ENCODE measurements around the gene CDH1.

CDH1 gene

GRCh38 chr16:68875871-68876270 is 138.8 kb downstream of the CDH1 start:
- no peak overlapping the region for H3K4me3 ChIP-seq (ENCODE audit: low read length)
- H3K36me3 ChIP-seq (ENCODE audit: insufficient read depth, low read depth, low read length): peaks cover 26% of the 10 kb centered on the region; the same call in 1 of the 2 replicates
- no peak overlapping the region for H3K27ac ChIP-seq (ENCODE audit: low read length)
- H3K9ac ChIP-seq (ENCODE audit: low read depth, low read length): no peak overlapping the region
- H3K4me1 ChIP-seq (ENCODE audit: insufficient read depth, low read length): no peaks in the 10 kb centered on the region
- H3K27me3 ChIP-seq (ENCODE audit: insufficient read depth, low read length): no peaks in the 10 kb centered on the region
- no peaks in the 10 kb centered on the region for H3K9me3 ChIP-seq (ENCODE audit: insufficient read depth, low read depth, low read length)

DNA sequence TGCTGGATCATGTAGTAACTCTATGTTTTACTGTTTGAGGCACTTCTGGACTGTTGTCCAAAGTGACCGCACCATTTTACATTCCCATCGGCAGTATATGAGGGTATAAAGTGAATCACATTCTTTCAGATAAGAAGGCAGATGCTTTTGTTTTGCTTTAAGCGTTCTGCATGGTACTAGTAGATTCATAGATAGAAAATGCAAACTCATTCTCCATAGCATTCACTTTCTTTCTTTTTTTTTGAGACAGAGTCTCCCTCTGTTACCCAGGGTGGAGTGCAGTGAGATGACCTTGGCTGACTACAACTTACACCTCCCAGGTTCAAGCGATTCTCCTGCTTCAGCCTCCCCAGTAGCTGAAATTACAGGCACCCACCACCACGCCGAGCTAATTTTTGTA is 146.6 kb downstream of the CDH1 start:
- no peak overlapping the region for H3K9ac ChIP-seq (ENCODE audit: low read depth, low read length)
- no peaks in the 10 kb centered on the region for H3K27me3 ChIP-seq (ENCODE audit: insufficient read depth, low read length)
- no peaks in the 10 kb centered on the region for H3K9me3 ChIP-seq (ENCODE audit: insufficient read depth, low read depth, low read length)
- H3K4me3 ChIP-seq (ENCODE audit: low read length): no peak overlapping the region
- no peaks in the 10 kb centered on the region for H3K4me1 ChIP-seq (ENCODE audit: insufficient read depth, low read length)
- peaks cover 10% of the 10 kb centered on the region; the same call in 1 of the 2 replicates for H3K36me3 ChIP-seq (ENCODE audit: insufficient read depth, low read depth, low read length)
- H3K27ac ChIP-seq (ENCODE audit: low read length): no peak overlapping the region

DNA sequence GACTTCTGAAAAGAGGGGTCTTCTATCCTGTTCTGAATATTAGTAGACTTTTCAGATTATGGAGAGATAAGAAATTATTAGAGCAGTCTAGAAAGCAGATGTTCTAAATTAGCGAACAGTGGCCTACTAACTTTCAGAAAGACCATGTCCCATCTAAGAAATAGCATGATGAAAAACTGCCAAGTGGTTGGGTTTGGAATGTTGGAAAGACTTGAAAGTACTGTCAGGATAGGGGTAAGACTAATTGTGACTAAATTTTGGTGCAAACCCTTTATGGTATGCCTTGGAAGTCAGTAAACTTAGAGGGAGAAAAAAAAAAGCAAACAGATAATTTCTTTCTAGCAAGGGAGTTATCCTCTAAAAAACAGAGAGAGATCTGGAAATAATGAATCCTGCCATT is 147.3 kb downstream of the CDH1 start:
- Histone ChIP-seq H3K9me3 (ENCODE audit: insufficient read depth, low read depth, low read length) (no peaks in the 10 kb centered on the region), H3K36me3 (ENCODE audit: insufficient read depth, low read depth, low read length) (peaks cover 8% of the 10 kb centered on the region; the same call in 1 of the 2 replicates), H3K27ac (ENCODE audit: low read length) (no peak overlapping the region), H3K27me3 (ENCODE audit: insufficient read depth, low read length) (no peaks in the 10 kb centered on the region), H3K9ac (ENCODE audit: low read depth, low read length) (no peak overlapping the region), H3K4me1 (ENCODE audit: insufficient read depth, low read length) (no peaks in the 10 kb centered on the region), H3K4me3 (ENCODE audit: low read length) (no peak overlapping the region)
